Smooth muscle cell of the brain vasculature (primary cell): ENCODE data around the gene NLRC4.
"Not testable (repeated sequence)": the region's sequence is repeated elsewhere in the genome, so short reads cannot be mapped to it uniquely, and the experiment has no call there.

ENCODE experiments used
- DNase-seq: peaks from one replicate; pipeline ENCODE4 v3.0.0-alpha.2; 2012; ENCODE audit warnings: low read depth, low spot score

Gene NLRC4

DNA sequence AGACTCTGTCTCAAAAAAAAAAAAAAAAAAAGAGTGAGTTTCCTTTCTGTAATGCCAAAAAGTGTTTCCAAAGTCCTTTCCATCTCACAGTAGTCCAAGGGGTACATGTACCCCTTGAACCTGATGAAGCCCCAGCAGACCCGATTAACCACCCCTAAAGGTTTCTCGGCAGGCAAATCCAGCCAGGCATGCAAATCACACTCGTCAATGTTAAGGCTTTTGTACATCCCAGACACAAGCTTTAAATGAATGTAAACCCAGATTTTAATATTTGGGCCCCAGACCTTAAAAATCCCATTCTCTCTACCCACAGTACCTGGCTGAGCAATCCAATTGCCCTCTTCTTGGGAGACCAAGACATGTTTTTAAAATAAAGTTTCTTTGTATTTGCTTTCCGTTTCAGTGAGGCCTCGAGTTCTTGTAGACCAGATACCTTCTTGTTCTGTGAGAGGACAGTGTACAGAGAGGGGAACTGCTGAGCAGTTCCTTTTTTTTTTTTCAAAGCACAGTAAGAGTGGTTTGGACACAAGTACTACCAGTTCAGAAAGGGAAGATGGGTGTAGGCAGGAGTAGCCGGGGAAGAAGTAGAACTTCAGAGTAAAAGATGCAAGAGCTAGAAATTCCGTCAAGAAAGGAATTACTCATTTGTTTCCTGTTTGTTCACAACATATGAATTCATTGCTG lies at the start of gene NLRC4:
Gene NLRC4 (minus strand): TSS at position 465 of the 684 bp plus-strand sequence. CDS start 8,111 bp downstream, outside the sequence.
- DNase-seq: no peak

- no peak for DNase-seq
These were observed 45.9 kb upstream of the NLRC4 start for GRCh38 chr2:32310577-32310976.

GRCh38 chr2:32293966-32294562 lies 29.4 kb upstream of the NLRC4 start:
- DNase-seq: not testable (repeated sequence)

GRCh38 chr2:32293493-32293892 lies 28.8 kb upstream of the NLRC4 start:
- not testable (repeated sequence) for DNase-seq

- no peak for DNase-seq
These were observed 27.1 kb upstream of the NLRC4 start for GRCh38 chr2:32291746-32292145.

- no peak for DNase-seq
These were observed 25.3 kb upstream of the NLRC4 start for GRCh38 chr2:32290000-32290339.

GRCh38 chr2:32289165-32289999 lies 24.7 kb upstream of the NLRC4 start:
- DNase-seq: no peak

GRCh38 chr2:32284321-32284720 lies 19.6 kb upstream of the NLRC4 start:
- DNase-seq: no peak

GRCh38 chr2:32278478-32278853 lies 13.8 kb upstream of the NLRC4 start:
- no peak for DNase-seq

- peak; percentile 81 for DNase-seq
These were observed 13.2 kb upstream of the NLRC4 start, which contains the start of gene YIPF4 for GRCh38 chr2:32277674-32278477. Gene YIPF4 (plus strand): TSS chr2:32277904. CDS start chr2:32278156, 252 bp downstream.

- no peak for DNase-seq
These were observed 12.6 kb upstream of the NLRC4 start for GRCh38 chr2:32277363-32277673.

DNA sequence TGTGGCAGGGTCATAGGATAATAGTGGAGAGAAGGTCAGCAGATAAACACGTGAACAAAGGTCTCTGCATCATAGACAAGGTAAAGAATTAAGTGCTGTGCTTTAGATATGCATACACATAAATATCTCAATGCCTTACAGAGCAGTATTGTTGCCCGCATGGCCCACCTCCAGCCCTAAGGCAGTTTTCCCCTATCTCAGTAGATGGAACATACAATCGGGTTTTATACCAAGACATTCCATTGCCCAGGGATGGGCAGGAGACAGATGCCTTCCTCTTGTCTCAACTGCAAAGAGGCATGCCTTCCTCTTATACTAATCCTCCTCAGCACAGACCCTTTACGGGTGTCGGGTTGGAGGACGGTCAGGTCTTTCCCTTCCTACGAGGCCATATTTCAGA lies 11.1 kb upstream of the NLRC4 start:
- DNase-seq: not testable (repeated sequence)

- DNase-seq: no peak
These were observed 9.6 kb upstream of the NLRC4 start for GRCh38 chr2:32274289-32274688.

- no peak for DNase-seq
These were observed 7.6 kb upstream of the NLRC4 start for GRCh38 chr2:32272279-32272678.

- DNase-seq: no peak
These were observed 6.4 kb upstream of the NLRC4 start for GRCh38 chr2:32271063-32271462.

DNA sequence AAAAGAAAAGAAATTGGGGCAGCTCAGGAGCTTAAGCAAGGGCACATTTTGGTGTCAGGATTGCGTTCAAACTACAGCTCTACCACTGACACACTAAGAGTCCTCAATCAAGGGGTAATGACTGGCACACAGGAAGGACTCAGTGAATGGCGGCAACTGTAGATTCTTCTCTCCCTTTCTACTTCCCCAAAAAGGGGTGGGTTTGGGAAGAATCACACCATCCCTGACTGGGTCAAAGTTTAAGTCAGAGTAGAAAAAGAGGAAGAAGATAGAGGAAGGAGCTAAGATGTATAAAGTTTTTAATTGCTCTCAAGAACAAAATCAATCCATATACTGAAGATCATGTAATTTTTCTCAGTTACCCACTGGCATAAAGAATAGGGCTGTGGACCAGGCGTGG lies 2.6 kb downstream of the NLRC4 start:
- DNase-seq: no peak

GRCh38 chr2:32260376-32260775 lies 4.3 kb downstream of the NLRC4 start:
- no peak for DNase-seq

GRCh38 chr2:32258242-32258641 lies 6.4 kb downstream of the NLRC4 start:
- no peak for DNase-seq

DNA sequence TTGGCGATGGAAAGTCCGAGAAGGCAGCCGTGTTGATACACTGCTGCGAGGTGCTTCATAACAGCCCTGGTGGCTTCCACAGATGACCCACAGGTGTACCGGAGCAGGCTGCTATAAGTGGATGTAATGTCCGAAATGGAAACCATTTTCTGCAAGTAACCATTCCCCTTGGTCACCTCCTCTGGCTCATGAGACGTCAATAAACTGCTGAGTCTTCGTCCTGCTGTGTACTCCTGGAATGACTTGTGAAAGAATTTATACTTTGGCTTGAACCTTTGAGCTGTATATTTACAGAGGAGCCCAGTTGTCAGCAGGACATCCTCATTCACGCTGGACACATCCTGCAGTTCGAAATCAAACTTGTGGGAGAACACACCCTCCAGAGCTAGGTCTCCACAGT lies 14.4 kb downstream of the NLRC4 start:
- DNase-seq: peak; percentile 46

GRCh38 chr2:32249731-32250236 lies 14.9 kb downstream of the NLRC4 start:
- DNase-seq: no peak

- DNase-seq: no peak
These were observed 16.4 kb downstream of the NLRC4 start for GRCh38 chr2:32248299-32248698.

GRCh38 chr2:32246911-32247310 lies 17.8 kb downstream of the NLRC4 start:
- DNase-seq: no peak
